Measurements from ENCODE around the gene SYNE1.

GRCh38 chr6:152371775-152372174, 265.4 kb downstream of the SYNE1 start:
- TF ChIP-seq POLR2A (IDR thresholded peaks at IDR 0.05): no peak
- TF ChIP-seq, protein P1, sequence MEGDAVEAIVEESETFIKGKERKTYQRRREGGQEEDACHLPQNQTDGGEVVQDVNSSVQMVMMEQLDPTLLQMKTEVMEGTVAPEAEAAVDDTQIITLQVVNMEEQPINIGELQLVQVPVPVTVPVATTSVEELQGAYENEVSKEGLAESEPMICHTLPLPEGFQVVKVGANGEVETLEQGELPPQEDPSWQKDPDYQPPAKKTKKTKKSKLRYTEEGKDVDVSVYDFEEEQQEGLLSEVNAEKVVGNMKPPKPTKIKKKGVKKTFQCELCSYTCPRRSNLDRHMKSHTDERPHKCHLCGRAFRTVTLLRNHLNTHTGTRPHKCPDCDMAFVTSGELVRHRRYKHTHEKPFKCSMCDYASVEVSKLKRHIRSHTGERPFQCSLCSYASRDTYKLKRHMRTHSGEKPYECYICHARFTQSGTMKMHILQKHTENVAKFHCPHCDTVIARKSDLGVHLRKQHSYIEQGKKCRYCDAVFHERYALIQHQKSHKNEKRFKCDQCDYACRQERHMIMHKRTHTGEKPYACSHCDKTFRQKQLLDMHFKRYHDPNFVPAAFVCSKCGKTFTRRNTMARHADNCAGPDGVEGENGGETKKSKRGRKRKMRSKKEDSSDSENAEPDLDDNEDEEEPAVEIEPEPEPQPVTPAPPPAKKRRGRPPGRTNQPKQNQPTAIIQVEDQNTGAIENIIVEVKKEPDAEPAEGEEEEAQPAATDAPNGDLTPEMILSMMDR (IDR thresholded peaks at IDR 0.05): no peak
